Central memory CD8-positive, alpha-beta T cell (primary cell): ENCODE data around the gene QSOX2.

ENCODE experiments used
- ATAC-seq: fragments of 150-1000 bp; cut with Tn5 transposase; replicated peaks from 2 replicates; pipeline ENCODE4 v1.10.0; 2022; ENCODE audit warnings: mild to moderate bottlenecking, moderate FRiP score, moderate number of reproducible peaks; ENCODE audit not compliant: poor library complexity, severe bottlenecking; ENCODE audit errors: extremely low read depth
- DNase-seq, 2 donors: peaks; one replicate each; pipeline ENCODE4 v3.0.0; 2021; ENCODE audit warnings: low spot score in 2 of 2
- H3K27ac Mint-ChIP-seq: one replicate; pipeline ENCODE4 v1.8.0; 2022; ENCODE audit warnings: low read depth, mild to moderate bottlenecking, moderate library complexity, mixed read lengths
- H3K27me3 Mint-ChIP-seq: one replicate; pipeline ENCODE4 v1.8.0; 2022; ENCODE audit warnings: mixed read lengths
- H3K36me3 Mint-ChIP-seq: one replicate; pipeline ENCODE4 v1.8.0; 2022; ENCODE audit warnings: mild to moderate bottlenecking, moderate library complexity, mixed read lengths; ENCODE audit not compliant: insufficient read depth
- H3K4me1 Mint-ChIP-seq: one replicate; pipeline ENCODE4 v1.8.0; 2022; ENCODE audit warnings: mixed read lengths
- H3K4me3 Mint-ChIP-seq: one replicate; pipeline ENCODE4 v1.8.0; 2022; ENCODE audit warnings: mild to moderate bottlenecking, moderate library complexity, mixed read lengths
- H3K9me3 Mint-ChIP-seq: one replicate; pipeline ENCODE4 v1.8.0; 2022; ENCODE audit warnings: mixed read lengths

Gene QSOX2

GRCh38 chr9:136208675-136209074 lies 36.9 kb downstream of the QSOX2 start:
- DNase-seq (no peak), ATAC-seq (no peak)
- Mint-ChIP-seq H3K4me3 (no peak overlapping the region), H3K36me3 (peaks cover 12% of the 10 kb centered on the region), H3K27ac (no peak overlapping the region), H3K4me1 (peaks cover 7% of the 10 kb centered on the region), H3K27me3 (peaks cover 7% of the 10 kb centered on the region), H3K9me3 (no peaks in the 10 kb centered on the region)

GRCh38 chr9:136207616-136208015 lies 38.0 kb downstream of the QSOX2 start:
- no peak overlapping the region for H3K4me3 Mint-ChIP-seq
- peaks cover 10% of the 10 kb centered on the region for H3K36me3 Mint-ChIP-seq
- no peak for ATAC-seq
- no peaks in the 10 kb centered on the region for H3K9me3 Mint-ChIP-seq
- DNase-seq, result no peak
- H3K27me3 Mint-ChIP-seq, result peaks cover 9% of the 10 kb centered on the region
- no peak overlapping the region for H3K27ac Mint-ChIP-seq
- peaks cover 7% of the 10 kb centered on the region for H3K4me1 Mint-ChIP-seq

DNA sequence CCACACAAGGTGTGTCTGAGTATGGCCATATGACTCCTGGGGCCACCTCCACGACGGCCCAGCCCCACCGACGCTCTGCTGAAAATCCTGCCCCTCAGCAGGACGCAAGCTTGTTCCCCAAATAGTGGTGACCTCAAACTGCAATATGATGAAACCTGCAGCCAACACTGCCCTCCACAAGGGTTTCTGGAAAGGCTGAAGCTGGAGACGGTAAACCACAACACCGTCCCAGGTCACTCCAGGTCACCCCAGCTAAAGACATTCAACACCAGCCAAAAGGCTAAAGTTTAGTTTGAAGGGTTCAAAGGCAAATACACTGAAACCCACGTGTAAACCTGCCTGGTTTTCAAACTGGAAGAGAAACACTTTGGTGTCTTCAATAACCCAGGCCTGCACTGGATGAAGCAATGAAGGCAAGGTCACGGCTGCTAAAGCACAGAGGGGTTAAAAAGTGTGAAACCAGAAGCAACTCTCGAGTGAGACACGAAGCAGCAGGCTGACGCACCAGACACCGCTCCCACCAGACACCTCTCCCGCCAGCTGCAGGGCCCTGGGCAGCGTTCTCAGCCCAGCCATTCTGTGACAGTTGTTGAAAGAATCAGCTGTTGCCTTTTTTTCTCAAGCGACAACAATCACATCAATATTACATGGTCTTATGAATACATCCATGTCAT lies 38.9 kb downstream of the QSOX2 start:
- Mint-ChIP-seq H3K4me3 (no peak overlapping the region), H3K4me1 (peaks cover 7% of the 10 kb centered on the region), H3K27ac (no peak overlapping the region), H3K27me3 (peaks cover 9% of the 10 kb centered on the region), H3K9me3 (no peaks in the 10 kb centered on the region), H3K36me3 (peaks cover 7% of the 10 kb centered on the region)
- ATAC-seq (no peak), DNase-seq (no peak)

GRCh38 chr9:136205707-136205992 lies 40.0 kb downstream of the QSOX2 start:
- DNase-seq (no peak), ATAC-seq (no peak)
- no peaks in the 10 kb centered on the region for H3K9me3 Mint-ChIP-seq
- no peak overlapping the region for H3K4me3 Mint-ChIP-seq
- peaks cover 16% of the 10 kb centered on the region for H3K27me3 Mint-ChIP-seq
- H3K36me3 Mint-ChIP-seq, result peaks cover 7% of the 10 kb centered on the region
- H3K27ac Mint-ChIP-seq, result no peak overlapping the region
- peaks cover 7% of the 10 kb centered on the region for H3K4me1 Mint-ChIP-seq

DNA sequence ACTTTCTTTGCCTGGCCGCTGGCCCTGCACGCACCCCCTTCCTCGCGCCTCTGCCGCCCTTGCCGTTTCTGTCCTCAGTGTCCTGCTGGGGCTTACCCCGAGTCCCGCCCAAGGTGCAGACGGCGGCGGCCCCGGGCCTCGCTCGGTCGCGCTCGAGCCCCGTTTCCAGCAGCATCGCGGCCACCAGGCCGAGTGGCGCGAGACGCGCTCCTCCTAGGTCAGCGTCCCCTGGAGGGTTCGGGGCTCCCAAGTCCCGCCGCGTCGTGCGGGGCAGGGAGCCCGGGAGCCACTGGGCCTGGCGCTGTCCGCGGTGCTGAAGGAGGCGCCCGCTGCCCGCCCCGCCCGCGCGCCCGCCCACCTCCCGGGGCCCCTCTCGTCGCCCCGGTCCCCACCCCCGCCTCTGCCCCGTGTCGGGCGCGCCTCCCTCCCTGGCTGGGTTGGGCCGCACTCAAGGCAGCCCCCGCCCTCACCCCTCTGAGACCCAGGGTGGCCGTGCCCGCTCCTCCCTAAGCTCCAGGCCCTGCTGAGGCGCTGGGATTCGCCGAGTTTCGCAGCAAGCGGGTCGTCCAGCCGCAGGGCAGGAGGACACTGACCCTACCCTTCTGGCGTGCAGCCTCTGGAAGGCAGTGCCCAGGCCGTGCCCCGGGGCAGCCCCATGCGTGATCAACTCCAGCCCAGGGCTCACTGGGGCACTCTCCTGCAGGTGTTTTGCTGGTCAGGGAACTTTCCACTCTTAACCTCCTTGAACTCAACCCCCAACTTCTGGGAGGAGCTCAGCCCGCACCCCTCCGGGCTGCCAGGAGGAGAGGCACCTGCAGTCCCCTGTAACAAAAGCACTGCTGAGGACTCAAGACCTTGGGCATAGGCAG lies 40.5 kb downstream of the QSOX2 start, which contains the start of gene LHX3:
TSS of gene LHX3 (minus strand) at position 291 of the 869 bp plus-strand sequence. CDS start at position 175, 116 bp downstream.
- no peak for ATAC-seq
- peaks cover 7% of the 10 kb centered on the region for H3K36me3 Mint-ChIP-seq
- H3K4me1 Mint-ChIP-seq, result peaks cover 7% of the 10 kb centered on the region
- no peak within 1 kb of the TSS for H3K27ac Mint-ChIP-seq
- H3K27me3 Mint-ChIP-seq, result peaks cover 22% of the 10 kb centered on the region
- no peak for DNase-seq
- H3K4me3 Mint-ChIP-seq, result no peak within 1 kb of the TSS
- no peaks in the 10 kb centered on the region for H3K9me3 Mint-ChIP-seq

DNA sequence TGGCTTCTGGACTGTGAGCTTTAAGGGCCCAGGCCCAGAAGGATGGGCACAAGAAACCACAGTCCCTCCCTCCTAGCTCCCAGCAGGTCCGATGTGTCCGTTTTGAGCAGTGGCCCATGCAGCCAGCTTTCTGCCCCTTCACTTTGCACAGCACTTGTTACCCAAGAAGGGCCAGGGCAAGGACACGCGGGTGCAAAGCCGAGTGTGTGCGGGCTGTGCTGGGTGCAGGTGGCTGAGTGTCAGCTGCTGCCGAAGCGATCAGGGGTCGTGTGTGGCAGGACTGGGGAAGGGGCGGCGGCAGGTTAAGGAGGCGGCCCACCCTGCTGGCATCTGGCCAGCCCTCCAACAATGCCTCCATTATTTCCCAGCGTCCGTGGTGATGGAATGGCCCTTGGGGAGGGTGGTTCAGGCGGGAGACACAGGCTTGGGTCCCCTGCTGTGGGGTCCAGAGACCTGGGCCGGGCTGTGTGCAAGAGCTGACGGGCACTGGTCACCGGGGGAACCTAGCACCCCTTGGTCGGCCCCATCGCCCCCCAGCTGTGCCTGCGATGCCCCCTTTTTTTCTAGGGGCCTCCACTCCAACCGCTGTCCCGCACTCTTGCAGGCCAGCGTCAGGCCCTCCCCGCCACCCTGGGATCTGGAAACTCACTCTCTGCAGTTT lies 41.3 kb downstream of the QSOX2 start:
- Mint-ChIP-seq H3K4me3 (no peak overlapping the region), H3K9me3 (no peaks in the 10 kb centered on the region), H3K27me3 (peaks cover 23% of the 10 kb centered on the region), H3K4me1 (peaks cover 7% of the 10 kb centered on the region), H3K36me3 (peaks cover 5% of the 10 kb centered on the region), H3K27ac (no peak overlapping the region)
- DNase-seq (no peak), ATAC-seq (no peak)

GRCh38 chr9:136203408-136204144 lies 42.0 kb downstream of the QSOX2 start:
- H3K36me3 Mint-ChIP-seq, result peaks cover 5% of the 10 kb centered on the region
- no peak overlapping the region for H3K4me3 Mint-ChIP-seq
- no peak overlapping the region for H3K27ac Mint-ChIP-seq
- DNase-seq (no peak), ATAC-seq (no peak)
- H3K9me3 Mint-ChIP-seq, result no peaks in the 10 kb centered on the region
- peaks cover 23% of the 10 kb centered on the region for H3K27me3 Mint-ChIP-seq
- H3K4me1 Mint-ChIP-seq, result peaks cover 7% of the 10 kb centered on the region

GRCh38 chr9:136202454-136203407 lies 42.9 kb downstream of the QSOX2 start:
- DNase-seq (no peak), ATAC-seq (no peak)
- Mint-ChIP-seq H3K27me3 (peaks cover 31% of the 10 kb centered on the region), H3K27ac (no peak overlapping the region), H3K4me1 (peaks cover 7% of the 10 kb centered on the region), H3K9me3 (no peaks in the 10 kb centered on the region), H3K4me3 (no peak overlapping the region), H3K36me3 (peaks cover 5% of the 10 kb centered on the region)

DNA sequence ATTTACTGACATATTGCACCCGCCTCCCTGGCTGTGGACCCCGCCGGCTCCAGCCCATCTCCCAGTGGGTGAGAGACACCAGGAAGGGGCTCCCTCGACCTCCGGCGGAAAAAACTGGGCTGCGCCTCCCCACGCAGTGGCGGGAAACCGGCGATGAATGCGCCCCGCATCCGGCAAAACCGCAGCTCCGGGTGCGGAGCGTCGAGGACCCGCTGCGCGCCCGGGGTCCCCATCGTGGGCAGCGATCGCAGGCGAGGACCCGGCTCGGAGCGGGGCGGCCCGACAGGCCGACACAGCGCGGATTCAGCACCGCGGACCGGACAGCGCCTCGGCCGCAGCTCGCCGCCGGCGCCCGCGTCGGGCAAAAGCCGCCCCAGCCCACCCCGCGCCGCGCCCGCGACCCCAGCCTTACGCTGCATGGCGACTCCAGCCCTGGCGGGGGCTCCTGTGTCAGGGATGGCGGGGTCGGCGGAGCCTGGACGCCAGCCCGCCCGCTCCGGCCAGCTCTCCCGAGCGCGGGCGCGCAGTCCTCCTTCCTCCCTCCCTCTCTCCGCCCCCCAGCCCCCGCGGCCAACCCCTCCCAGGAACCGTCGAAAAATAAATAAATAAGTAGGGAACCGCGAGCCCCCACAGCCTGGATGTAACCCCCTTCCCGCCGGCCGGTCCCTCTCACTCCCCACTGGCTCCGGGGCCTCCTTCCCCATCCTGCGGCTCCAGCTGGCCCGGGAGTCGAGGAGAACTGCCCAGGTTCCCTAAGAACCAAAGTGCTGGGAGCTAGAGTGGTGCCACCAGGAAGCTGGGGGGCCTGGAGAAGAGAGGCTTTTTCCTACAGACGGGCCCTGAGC lies 43.8 kb downstream of the QSOX2 start:
- no peak overlapping the region for H3K4me3 Mint-ChIP-seq
- no peak overlapping the region for H3K27ac Mint-ChIP-seq
- DNase-seq (no peak), ATAC-seq (no peak)
- peaks cover 3% of the 10 kb centered on the region for H3K36me3 Mint-ChIP-seq
- H3K9me3 Mint-ChIP-seq, result no peaks in the 10 kb centered on the region
- H3K4me1 Mint-ChIP-seq, result peaks cover 3% of the 10 kb centered on the region
- H3K27me3 Mint-ChIP-seq, result peaks cover 40% of the 10 kb centered on the region

- ATAC-seq, result no peak
- H3K4me1 Mint-ChIP-seq, result no peaks in the 10 kb centered on the region
- DNase-seq, result no peak
- no peak overlapping the region for H3K27ac Mint-ChIP-seq
- no peaks in the 10 kb centered on the region for H3K36me3 Mint-ChIP-seq
- no peak overlapping the region for H3K4me3 Mint-ChIP-seq
- no peaks in the 10 kb centered on the region for H3K9me3 Mint-ChIP-seq
- H3K27me3 Mint-ChIP-seq, result peaks cover 47% of the 10 kb centered on the region
Observed at GRCh38 chr9:136201174-136201573, 44.4 kb downstream of the QSOX2 start.

- Mint-ChIP-seq H3K27me3 (peaks cover 54% of the 10 kb centered on the region), H3K9me3 (no peaks in the 10 kb centered on the region), H3K36me3 (no peaks in the 10 kb centered on the region), H3K4me1 (no peaks in the 10 kb centered on the region), H3K27ac (no peak overlapping the region), H3K4me3 (no peak overlapping the region)
- DNase-seq (no peak), ATAC-seq (no peak)
Observed at GRCh38 chr9:136200424-136200823, 45.2 kb downstream of the QSOX2 start.
